DLD1 (cell line): ENCODE results near the gene TMEM106C.

ENCODE experiments used
- in situ Hi-C: cut with HindIII; loops from 2 replicates; pipeline ENCODE4 v1.10.0; 2017; ENCODE audit warnings: low sequenced_read_pairs

The TMEM106C gene

DNA sequence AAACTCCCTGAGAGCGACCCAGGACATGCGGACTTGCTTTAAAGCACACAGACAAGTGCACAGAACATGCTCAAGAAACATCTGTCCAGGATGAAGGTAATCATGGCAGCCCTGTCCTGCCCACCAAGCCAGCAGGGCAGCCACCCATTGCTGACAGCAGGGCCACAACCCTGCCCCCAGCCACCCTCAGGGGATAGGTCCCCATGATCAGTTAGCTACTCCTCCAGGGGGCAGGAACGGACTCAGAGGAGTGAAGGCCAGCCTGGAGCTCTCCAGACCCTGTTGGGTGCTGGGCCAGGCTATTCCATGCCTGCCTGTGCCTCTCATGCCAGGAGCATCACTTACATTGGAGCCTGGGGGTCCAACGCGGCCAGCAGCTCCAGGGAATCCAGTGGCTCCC, 15.8 kb downstream of the TMEM106C start:
- in situ Hi-C loops, result no loop called here

GRCh38 chr12:47979686-47980085, 16.3 kb downstream of the TMEM106C start:
- in situ Hi-C loops, result no loop called here

DNA sequence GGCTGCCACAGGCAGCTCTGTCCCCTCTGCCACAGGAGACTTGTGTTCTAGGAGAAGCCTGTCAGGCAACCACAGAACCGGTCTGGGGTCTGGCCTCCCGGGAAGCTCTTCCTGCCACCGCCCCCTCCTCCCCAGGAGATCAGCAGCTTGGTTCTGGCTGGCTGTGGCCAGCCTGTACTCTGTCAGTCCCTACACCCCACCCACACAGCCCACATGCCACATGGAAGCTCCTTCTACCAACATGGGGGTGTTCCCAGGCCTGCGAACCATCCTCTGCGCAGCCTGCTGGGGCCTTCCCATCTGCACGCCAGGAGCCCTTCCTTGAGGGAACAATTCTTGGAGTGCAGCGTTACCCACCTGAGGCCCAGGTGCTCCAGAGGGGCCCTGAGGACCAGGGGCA, 16.8 kb downstream of the TMEM106C start:
- in situ Hi-C loops, result no loop called here

- in situ Hi-C loops, result no loop called here
Observed at GRCh38 chr12:47980779-47981495, 17.5 kb downstream of the TMEM106C start.

- in situ Hi-C loops, result no loop called here
Observed at GRCh38 chr12:47981496-47982260, 18.3 kb downstream of the TMEM106C start.

DNA sequence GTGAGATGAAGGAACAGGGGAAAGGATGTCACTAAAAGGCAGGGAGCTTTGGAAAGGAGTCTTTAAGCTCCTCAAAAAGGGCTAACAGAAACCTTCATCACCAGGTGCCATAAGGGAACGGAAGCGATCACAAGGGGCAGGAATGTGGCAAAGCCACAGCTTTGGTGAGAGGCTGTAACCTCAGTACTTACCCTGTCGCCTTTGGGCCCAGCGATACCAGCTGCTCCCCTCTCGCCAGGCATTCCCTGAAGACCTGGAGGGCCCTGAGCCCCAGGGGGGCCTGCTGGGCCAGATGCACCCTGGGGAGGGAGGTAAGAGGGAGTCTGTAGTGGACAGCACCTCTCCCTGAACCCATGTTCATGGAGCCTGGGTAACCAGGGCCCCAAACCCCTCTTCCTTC, 18.9 kb downstream of the TMEM106C start:
- in situ Hi-C loops, result no loop called here

DNA sequence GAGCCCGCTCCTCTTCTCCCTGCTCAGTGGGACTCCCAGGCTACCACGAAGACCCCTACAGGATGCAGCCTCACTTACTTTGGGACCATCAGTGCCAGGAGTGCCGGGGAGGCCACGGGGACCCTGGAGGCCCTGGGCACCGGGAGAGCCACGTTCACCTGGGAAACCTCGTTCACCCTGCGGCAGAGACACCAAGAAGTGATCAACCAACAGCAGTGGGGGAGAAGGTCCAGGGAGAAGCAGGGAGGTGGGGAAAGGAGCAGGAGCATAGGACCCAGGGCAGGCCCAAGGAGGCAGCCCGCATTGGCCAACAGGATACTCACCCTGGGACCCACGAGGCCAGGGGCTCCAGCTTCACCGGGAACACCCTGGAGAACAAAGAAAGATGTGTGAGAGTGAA, 19.4 kb downstream of the TMEM106C start:
- in situ Hi-C loops, result no loop called here

GRCh38 chr12:47983541-47984115, 20.2 kb downstream of the TMEM106C start:
- in situ Hi-C loops, result no loop called here

- in situ Hi-C loops, result no loop called here
Observed at GRCh38 chr12:47984331-47984801, 21.0 kb downstream of the TMEM106C start.

- in situ Hi-C loops, result no loop called here
Observed at GRCh38 chr12:47985596-47986290, 22.3 kb downstream of the TMEM106C start.

DNA sequence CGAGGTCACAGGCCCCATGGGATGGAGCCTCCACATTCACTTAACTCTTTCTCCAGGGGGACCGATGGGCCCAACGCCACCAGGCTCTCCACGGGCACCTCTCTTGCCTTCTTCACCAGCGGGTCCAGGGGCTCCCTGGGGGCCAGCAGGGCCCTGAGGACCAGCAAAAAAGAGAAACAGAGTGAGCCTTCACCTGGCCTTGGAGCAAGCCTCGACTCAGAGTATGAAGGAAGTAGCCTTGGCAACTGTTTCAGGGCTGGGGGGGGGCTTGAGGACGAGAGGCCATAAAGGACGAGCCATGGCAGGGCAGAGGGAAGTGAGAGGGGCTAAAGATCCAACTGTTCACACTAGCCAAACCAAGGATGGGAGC, 22.9 kb downstream of the TMEM106C start:
- in situ Hi-C loops, result no loop called here

DNA sequence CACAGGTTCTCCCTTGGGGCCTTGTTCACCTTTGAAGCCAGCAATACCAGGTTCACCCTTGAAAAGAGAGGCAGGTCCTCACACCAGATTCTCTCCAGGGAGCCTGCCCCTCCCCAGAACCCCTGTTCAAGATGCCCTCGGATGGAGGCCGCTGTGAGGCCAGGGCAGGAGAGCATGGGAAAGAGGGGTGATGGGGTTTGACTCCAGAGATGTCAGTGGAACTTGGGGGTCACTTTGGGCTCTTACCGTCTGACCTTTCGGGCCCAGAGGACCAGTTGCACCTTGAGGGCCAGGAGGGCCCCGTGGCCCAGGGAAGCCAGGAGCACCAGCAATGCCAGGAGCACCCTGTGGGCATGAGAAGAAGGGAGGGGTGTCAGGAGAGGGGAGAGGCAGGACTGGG, 23.4 kb downstream of the TMEM106C start:
- in situ Hi-C loops, result no loop called here

GRCh38 chr12:47987411-47988072, 24.1 kb downstream of the TMEM106C start:
- in situ Hi-C loops, result no loop called here

GRCh38 chr12:47988073-47989022, 25.0 kb downstream of the TMEM106C start:
- in situ Hi-C loops, result no loop called here

GRCh38 chr12:47989023-47989417, 25.6 kb downstream of the TMEM106C start:
- in situ Hi-C loops, result no loop called here

DNA sequence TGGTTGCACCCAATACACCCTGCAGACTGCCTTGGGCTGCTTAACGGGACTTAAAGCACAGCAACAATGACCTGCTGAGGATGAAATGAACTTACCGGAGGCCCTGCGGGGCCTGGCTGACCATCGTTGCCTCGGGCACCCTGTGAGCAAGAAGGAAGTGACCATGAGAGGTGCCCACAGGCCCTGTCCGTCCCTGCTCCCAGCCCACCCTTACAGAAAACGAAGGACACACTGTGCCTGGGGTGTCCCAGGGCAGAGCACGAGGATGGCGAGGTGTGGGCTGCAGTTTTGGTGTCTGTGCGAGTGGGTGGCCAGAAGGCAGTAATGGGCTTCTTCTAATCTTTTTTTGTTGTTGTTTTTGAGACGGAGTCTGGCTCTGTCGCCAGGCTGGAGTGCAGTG, 26.3 kb downstream of the TMEM106C start:
- in situ Hi-C loops, result no loop called here

DNA sequence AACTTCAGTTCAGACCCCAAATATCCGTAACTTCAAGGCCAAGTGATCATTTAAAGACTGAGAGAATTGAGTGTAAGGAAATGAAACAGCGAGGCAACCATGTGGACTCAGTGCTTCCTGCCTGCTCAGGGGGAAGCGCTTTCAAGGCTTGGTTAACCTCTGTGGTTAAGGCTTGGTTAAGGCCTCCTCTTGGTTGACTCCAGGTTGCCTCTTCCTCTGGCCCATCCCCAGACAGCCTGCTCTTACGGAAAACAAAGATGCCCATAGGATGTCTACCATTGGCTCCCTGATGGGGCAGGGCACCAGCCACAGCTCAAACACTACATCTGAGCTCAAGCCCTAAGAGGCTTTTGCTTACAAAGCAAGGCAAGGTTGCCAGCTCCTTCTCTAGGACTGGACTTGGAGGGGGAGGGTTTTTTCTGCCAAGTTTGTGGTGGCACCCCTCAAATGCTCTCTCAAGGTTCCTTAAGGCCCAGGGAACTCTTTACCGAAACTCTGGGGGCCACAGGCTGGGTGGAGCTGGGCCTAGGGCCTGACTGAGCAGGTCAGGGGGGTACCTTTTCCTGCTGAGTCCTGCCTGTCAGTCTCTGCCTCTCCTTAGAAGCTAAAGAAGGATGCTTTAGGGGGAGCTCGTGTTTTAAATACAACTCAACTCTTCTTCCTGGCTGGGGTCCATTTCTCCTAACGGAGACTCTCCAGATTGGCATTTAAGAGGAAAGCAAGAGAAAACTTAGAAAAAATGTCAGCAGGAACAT, 27.1 kb downstream of the TMEM106C start:
- in situ Hi-C loops, result no loop called here

DNA sequence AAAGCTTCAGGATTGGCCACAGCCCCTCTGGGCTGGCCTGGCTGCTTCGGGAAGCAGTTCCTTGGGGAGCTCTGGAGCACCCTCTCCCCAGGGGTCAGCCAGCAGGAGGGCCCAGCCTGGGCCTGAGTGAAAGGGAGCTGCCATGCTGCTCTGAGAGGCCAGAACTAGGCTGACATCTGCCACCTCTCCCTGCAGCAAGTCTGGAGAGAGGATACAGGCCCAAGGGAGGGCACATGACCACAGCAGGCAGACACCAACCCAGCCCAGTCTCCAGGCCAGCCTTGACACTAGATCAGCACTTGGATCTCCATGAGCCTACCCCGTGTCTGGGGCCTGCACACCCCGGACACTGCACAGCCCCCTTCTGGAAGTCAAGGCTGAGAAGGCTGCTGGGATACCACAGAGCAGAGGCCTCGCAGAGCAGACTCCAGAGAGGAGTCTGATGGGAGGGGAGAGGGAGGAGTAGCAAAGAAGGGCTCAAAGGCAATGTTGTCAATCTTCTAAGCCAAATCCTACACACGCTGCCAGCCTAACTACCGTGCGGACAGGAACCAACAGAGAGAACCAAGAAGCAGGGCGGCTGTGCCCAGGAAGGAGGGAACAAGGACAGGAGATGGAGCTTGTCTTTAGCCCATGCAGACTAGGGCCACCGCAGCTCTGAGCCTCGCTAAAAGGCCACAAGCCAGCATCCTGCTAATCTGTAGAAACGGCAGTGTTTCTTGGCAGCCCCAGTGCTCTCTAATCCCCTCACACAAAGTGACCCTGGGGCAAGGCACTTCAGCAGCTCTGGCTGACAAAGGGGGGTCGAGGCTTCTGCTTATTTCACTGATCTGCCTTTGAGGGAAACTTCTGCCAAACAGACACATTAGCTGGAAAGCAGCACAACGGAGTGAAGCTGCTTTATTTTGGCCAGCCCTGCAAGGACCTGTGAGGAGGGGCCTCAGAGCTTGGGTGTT, 28.0 kb downstream of the TMEM106C start:
- in situ Hi-C loops, result no loop called here
